ENCODE results near the gene PROSER2. TPM values are rescaled to one million over a fixed set of nuclear protein-coding genes. Genes with fewer than 3 reads are reported as not detected.

The PROSER2 gene
- total and polyA plus RNA-seq, 2 donors (not counting 3 experiments of a cell fraction or from before 2014, with no cell fraction given), result 5.9 to 22.6 TPM

- H3K4me3 ChIP-seq (replicated peaks in 1 of 3; ENCODE audit: insufficient read depth in 1 of 3, low read depth in 1 of 3, low read length in 3 of 3), result no peak overlapping the region
- DNase-seq (ENCODE audit: low read depth, low spot score), result no peak
- FAIRE-seq, result no peak
- no peak overlapping the region for H2AFZ ChIP-seq (ENCODE audit: low read depth, low read length)
- peaks cover 21% of the 10 kb centered on the region for H3K4me1 ChIP-seq (ENCODE audit: control insufficient read depth, extremely low read depth, insufficient read depth, low read length)
- no peak overlapping the region for H3K27ac ChIP-seq (ENCODE audit: insufficient read depth, low read depth, low read length)
- TF ChIP-seq GATA2 (IDR thresholded peaks at IDR 0.05; ENCODE audit: insufficient read depth, insufficient read length, low read depth, low read length) (no peak), FOS (IDR thresholded peaks at IDR 0.05; ENCODE audit: borderline replicate concordance, insufficient read depth, low read length) (no peak), JUN (IDR thresholded peaks at IDR 0.05; ENCODE audit: borderline replicate concordance, insufficient read depth, insufficient read length, low read depth) (no peak), CTCF (IDR thresholded peaks at IDR 0.05; ENCODE audit: extremely low read depth in 1 of 2, insufficient read depth in 1 of 2, low read depth in 1 of 2, low read length in 2 of 2) (no peak), MYC (IDR thresholded peaks at IDR 0.05; ENCODE audit: low read depth, low read length) (no peak), MAX (IDR thresholded peaks at IDR 0.05; ENCODE audit: insufficient read depth, insufficient read length) (no peak), POLR2AphosphoS5 (IDR thresholded peaks at IDR 0.05; ENCODE audit: insufficient read depth, low read depth, low read length) (no peak), EZH2 (IDR thresholded peaks at IDR 0.05; ENCODE audit: borderline replicate concordance, low read depth, low read length, severe bottlenecking) (no peak), POLR2A (IDR thresholded peaks at IDR 0.05; ENCODE audit: low read depth, low read length) (no peak)
- H3K79me2 ChIP-seq (ENCODE audit: control insufficient read depth, insufficient read depth, low read length), result no peaks in the 10 kb centered on the region
- H3K9ac ChIP-seq (replicated peaks; ENCODE audit: extremely low read depth, insufficient read depth, low read length), result no peak overlapping the region
- no peaks in the 10 kb centered on the region for H3K27me3 ChIP-seq (ENCODE audit: control insufficient read depth in 2 of 2, insufficient read depth in 2 of 2, low read length in 2 of 2)
- no peak overlapping the region for H3K4me2 ChIP-seq (ENCODE audit: insufficient read depth, low read length)
- no peaks in the 10 kb centered on the region for H4K20me1 ChIP-seq (replicated peaks; ENCODE audit: control insufficient read depth, extremely low read depth, insufficient read depth, low read length)
- intact Hi-C loops (cut with micrococcal nuclease) (no loop called here), dilution Hi-C loops (cut with MboI; ENCODE audit: extremely low pct_ligation_motif_present, low sequenced_read_pairs) (no loop called here)
- no peaks in the 10 kb centered on the region for H3K9me3 ChIP-seq (replicated peaks; ENCODE audit: control insufficient read depth, insufficient read depth, low read length)
- POLR2A ChIA-PET, result no interaction called here
- no peaks in the 10 kb centered on the region for H3K36me3 ChIP-seq (ENCODE audit: control insufficient read depth in 2 of 2, extremely low read depth in 1 of 2, insufficient read depth in 2 of 2, low read length in 2 of 2)
- no peaks in the 10 kb centered on the region for H3K9me1 ChIP-seq (replicated peaks; ENCODE audit: control insufficient read depth, extremely low read depth, insufficient read depth, low read length)
- BruUV-seq (replicated peaks), result no TSS peak
- CTCF ChIA-PET, result interaction anchor here (0.9 to 1.4 kb wide), 5 partner anchors 14 to 110 kb away, joined by 3 to 6 read pairs (median 5); no protein-coding TSS in a partner anchor
These were observed 53.2 kb downstream of the PROSER2 start for GRCh38 chr10:11876324-11876723.
